ENCODE measurements around the gene NCOR2.

DNA sequence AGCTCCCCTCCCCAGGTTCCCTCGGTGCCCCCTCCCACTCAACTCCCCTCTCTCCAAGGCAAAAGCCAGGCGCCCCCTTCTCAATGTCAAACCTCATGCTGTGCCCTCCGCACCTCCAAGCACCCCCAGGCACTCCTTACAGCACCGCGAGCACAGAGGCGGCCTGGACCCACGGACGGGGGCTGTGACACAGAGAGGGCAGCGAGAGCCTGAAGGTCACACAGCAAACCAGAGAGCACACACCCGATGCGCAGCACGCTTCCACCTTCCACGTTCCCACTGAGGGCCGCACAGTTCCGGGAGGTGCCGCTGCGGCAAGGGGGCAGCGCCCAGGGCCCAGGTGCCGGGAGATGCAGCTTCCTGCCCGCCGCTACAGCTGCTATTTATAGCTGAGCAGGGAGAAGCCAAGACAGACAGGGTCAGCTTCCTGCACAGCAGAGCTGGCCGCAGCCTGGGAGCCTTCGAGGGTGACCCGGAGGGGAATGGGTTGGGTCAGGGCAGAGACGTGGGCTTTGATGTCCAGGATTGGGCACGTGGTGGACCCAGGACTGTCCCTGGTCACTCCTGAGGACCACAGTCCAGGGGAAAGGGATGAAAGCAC, 12.9 kb downstream of the NCOR2 start:
- TF ChIP-seq, protein P1, sequence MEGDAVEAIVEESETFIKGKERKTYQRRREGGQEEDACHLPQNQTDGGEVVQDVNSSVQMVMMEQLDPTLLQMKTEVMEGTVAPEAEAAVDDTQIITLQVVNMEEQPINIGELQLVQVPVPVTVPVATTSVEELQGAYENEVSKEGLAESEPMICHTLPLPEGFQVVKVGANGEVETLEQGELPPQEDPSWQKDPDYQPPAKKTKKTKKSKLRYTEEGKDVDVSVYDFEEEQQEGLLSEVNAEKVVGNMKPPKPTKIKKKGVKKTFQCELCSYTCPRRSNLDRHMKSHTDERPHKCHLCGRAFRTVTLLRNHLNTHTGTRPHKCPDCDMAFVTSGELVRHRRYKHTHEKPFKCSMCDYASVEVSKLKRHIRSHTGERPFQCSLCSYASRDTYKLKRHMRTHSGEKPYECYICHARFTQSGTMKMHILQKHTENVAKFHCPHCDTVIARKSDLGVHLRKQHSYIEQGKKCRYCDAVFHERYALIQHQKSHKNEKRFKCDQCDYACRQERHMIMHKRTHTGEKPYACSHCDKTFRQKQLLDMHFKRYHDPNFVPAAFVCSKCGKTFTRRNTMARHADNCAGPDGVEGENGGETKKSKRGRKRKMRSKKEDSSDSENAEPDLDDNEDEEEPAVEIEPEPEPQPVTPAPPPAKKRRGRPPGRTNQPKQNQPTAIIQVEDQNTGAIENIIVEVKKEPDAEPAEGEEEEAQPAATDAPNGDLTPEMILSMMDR (IDR thresholded peaks at IDR 0.05), result no peak
- TF ChIP-seq POLR2A (IDR thresholded peaks at IDR 0.05), result no peak

Data from heart left ventricle (tissue), 13 donors.